H1 (cell line): ENCODE data around the gene SCN2B. TPM values are rescaled to one million over a fixed set of nuclear protein-coding genes. Genes with fewer than 3 reads are reported as not detected.

Source experiments
- CTCF ChIA-PET: fragments of 300-600 bp; sonication (Branson Sonifier 250); formaldehyde crosslinking; loops from one replicate; lab custom pipeline; 2021; ENCODE audit not compliant: partially characterized antibody; lab: Charles Lee
- POLR2A ChIA-PET: fragments of 300-600 bp; sonication (Branson Sonifier 250); formaldehyde crosslinking; loops from one replicate; lab custom pipeline; 2021; ENCODE audit warnings: inconsistent platforms; ENCODE audit not compliant: partially characterized antibody; lab: Charles Lee
- DNase-seq, 2 experiments: peaks; one replicate each; pipeline versions ENCODE4 v3.0.0 to v3.0.0-alpha.2; 2010 to 2022; ENCODE audit warnings: low spot score in 2 of 2, low read depth in 1 of 2, mixed read lengths in 1 of 2
- FAIRE-seq: peaks from 2 replicates; lab custom pipeline; 2011; peaks lifted over from hg19 to GRCh38; lab: Jason Lieb, UNC
- H2AFZ ChIP-seq: 2 replicates; pipeline ENCODE4 v1.8.1; 2012; ENCODE audit warnings: low read length, inconsistent platforms
- H2AK5ac ChIP-seq: 2 replicates; pipeline ENCODE4 v1.6.1; 2013; ENCODE audit warnings: low read depth, low read length
- H2BK120ac ChIP-seq: replicated peaks from 2 replicates; pipeline ENCODE3; 2013; ENCODE audit warnings: low read depth, low read length, inconsistent platforms
- H2BK12ac ChIP-seq: 2 replicates; pipeline ENCODE4 v1.6.1; 2013; ENCODE audit warnings: low read depth, low read length
- H2BK15ac ChIP-seq: 2 replicates; pipeline ENCODE4 v1.6.1; 2013; ENCODE audit warnings: low read length
- H2BK20ac ChIP-seq: 2 replicates; pipeline ENCODE4 v1.6.1; 2013; ENCODE audit warnings: low read length
- H2BK5ac ChIP-seq: 2 replicates; pipeline ENCODE4 v1.6.1; 2013; ENCODE audit warnings: low read depth, low read length
- H3K14ac ChIP-seq: 2 replicates; pipeline ENCODE4 v1.6.1; 2013; ENCODE audit warnings: inconsistent platforms; ENCODE audit not compliant: insufficient read length
- H3K18ac ChIP-seq: 2 replicates; pipeline ENCODE4 v1.6.1; 2013; ENCODE audit warnings: low read length; ENCODE audit errors: extremely low read depth
- H3K23ac ChIP-seq: 2 replicates; pipeline ENCODE4 v1.6.1; 2013; ENCODE audit warnings: inconsistent platforms; ENCODE audit not compliant: insufficient read length
- H3K23me2 ChIP-seq: 2 replicates; pipeline ENCODE4 v1.6.1; 2013; ENCODE audit warnings: low read depth, low read length
- H3K27ac ChIP-seq: 2 replicates; pipeline ENCODE4 v1.6.1; 2011; ENCODE audit warnings: low read depth, low read length, inconsistent platforms
- H3K27me3 ChIP-seq, 4 experiments: replicated peaks in 1 of 4; 1 replicate in 1 of 4; 2 replicates in 3 of 4; pipeline versions ENCODE4 v1.6.1 to v1.8.1; 2011 to 2013; ENCODE audit warnings: low read length in 3 of 4, mild to moderate bottlenecking in 3 of 4, inconsistent platforms in 2 of 4, mixed read lengths in 2 of 4, moderate library complexity in 1 of 4; ENCODE audit not compliant: control insufficient read depth in 3 of 4, insufficient read depth in 3 of 4; ENCODE audit errors: extremely low read depth in 1 of 4
- H3K36me3 ChIP-seq, 4 experiments: 2 replicates each; pipeline versions ENCODE4 v1.6.1 to v1.8.1; 2011 to 2013; ENCODE audit warnings: mild to moderate bottlenecking in 4 of 4, low read length in 3 of 4, moderate library complexity in 2 of 4, control low read depth in 1 of 4, inconsistent platforms in 1 of 4; ENCODE audit not compliant: insufficient read depth in 4 of 4, control insufficient read depth in 2 of 4
- H3K4ac ChIP-seq: replicated peaks from 2 replicates; pipeline ENCODE3; 2013; ENCODE audit warnings: low read length, low read depth, mixed read lengths, inconsistent platforms; ENCODE audit not compliant: insufficient read length
- H3K4me1 ChIP-seq, 4 experiments: replicated peaks in 1 of 4; 1 replicate in 1 of 4; 2 replicates in 3 of 4; pipeline versions ENCODE4 v1.6.1 to v1.8.1; 2011 to 2013; ENCODE audit warnings: low read length in 3 of 4, inconsistent platforms in 2 of 4, mixed read lengths in 1 of 4; ENCODE audit not compliant: insufficient read depth in 4 of 4, control insufficient read depth in 3 of 4
- H3K4me2 ChIP-seq, 2 experiments: 2 replicates each; pipeline versions ENCODE4 v1.6.1 to v1.8.1; 2011 to 2013; ENCODE audit warnings: low read depth in 2 of 2, low read length in 2 of 2, control low read depth in 1 of 2, inconsistent platforms in 1 of 2, mild to moderate bottlenecking in 1 of 2; ENCODE audit not compliant: insufficient read depth in 1 of 2
- H3K4me3 ChIP-seq, 4 experiments: fragments of 200-600, 300-600 bp in 1 of 4; sonication (generic), shearing (Covaris generic), sonication (Bioruptor Twin) in 1 of 4; 2 replicates each; pipeline versions ENCODE4 v1.5.1 to v1.8.1; 2011 to 2016; ENCODE audit warnings: low read length in 4 of 4, low read depth in 3 of 4, control low read depth in 2 of 4, inconsistent platforms in 2 of 4, mild to moderate bottlenecking in 2 of 4, mixed read lengths in 1 of 4, moderate library complexity in 1 of 4; ENCODE audit not compliant: insufficient read depth in 2 of 4; ENCODE audit errors: extremely low read depth in 1 of 4
- H3K56ac ChIP-seq: replicated peaks from 2 replicates; pipeline ENCODE3; 2013; ENCODE audit warnings: low read depth, mild to moderate bottlenecking, mixed read lengths, low read length, inconsistent platforms; ENCODE audit not compliant: insufficient read length
- H3K79me1 ChIP-seq: 2 replicates; pipeline ENCODE4 v1.6.1; 2013; ENCODE audit warnings: low read depth, low read length, control low read depth
- H3K79me2 ChIP-seq, 2 experiments: 2 replicates each; pipeline versions ENCODE4 v1.6.1 to v1.8.1; 2012 to 2013; ENCODE audit warnings: low read length in 2 of 2, mild to moderate bottlenecking in 2 of 2, inconsistent platforms in 1 of 2; ENCODE audit not compliant: insufficient read depth in 2 of 2, control insufficient read depth in 1 of 2
- H3K9ac ChIP-seq, 4 experiments: replicated peaks in 1 of 4; 1 replicate in 1 of 4; 2 replicates in 3 of 4; pipeline versions ENCODE4 v1.6.1 to v1.8.1; 2011 to 2013; ENCODE audit warnings: low read depth in 3 of 4, low read length in 3 of 4, control low read depth in 2 of 4, mild to moderate bottlenecking in 2 of 4, moderate library complexity in 2 of 4, inconsistent platforms in 1 of 4; ENCODE audit errors: extremely low read depth in 1 of 4
- H3K9me3 ChIP-seq, 2 experiments: 2 replicates each; pipeline versions ENCODE4 v1.6.1 to v1.8.1; 2012 to 2013; ENCODE audit warnings: mild to moderate bottlenecking in 2 of 2, moderate library complexity in 2 of 2, control low read depth in 1 of 2, inconsistent platforms in 1 of 2, low read depth in 1 of 2, low read length in 1 of 2, mixed read lengths in 1 of 2; ENCODE audit not compliant: insufficient read depth in 2 of 2
- H4K20me1 ChIP-seq, 2 experiments: replicated peaks in 1 of 2; 2 replicates each; pipeline versions ENCODE3 to v1.8.1; 2011 to 2013; ENCODE audit warnings: inconsistent platforms in 2 of 2, low read length in 2 of 2, mild to moderate bottlenecking in 1 of 2; ENCODE audit not compliant: insufficient read depth in 2 of 2, control insufficient read depth in 1 of 2
- H4K5ac ChIP-seq: 2 replicates; pipeline ENCODE4 v1.6.1; 2013; ENCODE audit warnings: low read length, low read depth, mixed read lengths, inconsistent platforms; ENCODE audit not compliant: insufficient read length
- H4K8ac ChIP-seq: 2 replicates; pipeline ENCODE4 v1.8.0; 2013; ENCODE audit warnings: mild to moderate bottlenecking, moderate library complexity, low read length, inconsistent platforms; ENCODE audit not compliant: insufficient read depth; ENCODE audit errors: extremely low read depth
- H4K91ac ChIP-seq: replicated peaks from 2 replicates; pipeline ENCODE3; 2013; ENCODE audit warnings: low read length, mixed read lengths, inconsistent platforms; ENCODE audit not compliant: insufficient read length
- ASH2L ChIP-seq: fragments of 200-600, 300-600 bp; sonication (generic); IDR thresholded peaks from one replicate; pipeline ENCODE4 v1.7.1; 2017; ENCODE audit warnings: low read length
- CHD1 ChIP-seq: IDR thresholded peaks from 2 replicates; pipeline ENCODE4 v1.6.1; 2012; ENCODE audit warnings: low read depth, low read length, improper control_type of control experiment
- EP300 ChIP-seq, 2 experiments: IDR thresholded peaks; 1 replicate in 1 of 2; 2 replicates in 1 of 2; pipeline ENCODE4 v1.6.1; 2011 to 2012; ENCODE audit warnings: low read depth in 2 of 2, low read length in 2 of 2, mild to moderate bottlenecking in 2 of 2, borderline replicate concordance in 1 of 2, inconsistent platforms in 1 of 2, moderate library complexity in 1 of 2
- POLR2A ChIP-seq, 2 experiments: IDR thresholded peaks; 1 replicate in 1 of 2; 2 replicates in 1 of 2; pipeline ENCODE4 v1.6.1; 2011; ENCODE audit warnings: low read depth in 2 of 2, low read length in 2 of 2, mild to moderate bottlenecking in 2 of 2; ENCODE audit errors: control extremely low read depth in 1 of 2
- RBBP5 ChIP-seq: IDR thresholded peaks from 2 replicates; pipeline ENCODE4 v1.7.1; 2012; ENCODE audit warnings: low read depth, mild to moderate bottlenecking, inconsistent platforms, low read length, moderate library complexity, borderline replicate concordance
- SIRT6 ChIP-seq: IDR thresholded peaks from one replicate; pipeline ENCODE4 v1.7.1; 2012; ENCODE audit warnings: low read length, inconsistent platforms
- TEAD4 ChIP-seq: IDR thresholded peaks from 2 replicates; pipeline ENCODE4 v1.6.1; 2012; ENCODE audit warnings: low read depth, low read length, inconsistent platforms, mixed read lengths
- ZNF274 ChIP-seq: IDR thresholded peaks from 2 replicates; pipeline ENCODE4 v1.7.0; 2012; ENCODE audit warnings: low read length, borderline replicate concordance; ENCODE audit errors: extremely low read depth
- WGBS, 2 experiments: shearing (Covaris generic) in 1 of 2; methylation state at CpG; one replicate each; pipeline versions ENCODE4 v1.1.6 to v1.1.7; 2013 to 2015; ENCODE audit warnings: low lambda C conversion rate in 2 of 2, mixed read lengths in 2 of 2, inconsistent platforms in 1 of 2, low coverage in 1 of 2, missing lambda C conversion rate in 1 of 2; ENCODE audit not compliant: insufficient replicate concordance in 2 of 2, insufficient coverage in 1 of 2, insufficient read length in 1 of 2; ENCODE audit errors: extremely low coverage in 1 of 2, missing lambda C conversion rate in 1 of 2; 5-methylcytosine and 5-hydroxymethylcytosine counted together
- polyA plus RNA-seq, 7 experiments: library from polyadenylated mRNA; depleted of rRNA in 3 of 7; stranded (reverse) in 5 of 7; unstranded in 2 of 7; fragments of >200 nt in 5 of 7; fragments of 200-250 nt in 2 of 7; gene quantifications; 1 replicate in 5 of 7; 2 replicates in 1 of 7; 4 replicates in 1 of 7; pipeline versions ENCODE4 v1.2.1 to v1.2.3, GENCODE V29; 2011 to 2013; ENCODE audit warnings: missing spikeins in 2 of 7, mixed read lengths in 2 of 7
- total RNA-seq: library from RNA; stranded (reverse); fragmentation: NEBNext Ultra II Directional; extraction: Animal tissue kit (Norgen Biotek cat#: 25700); gene quantifications from 2 replicates; pipeline ENCODE4 v1.2.1, GENCODE V29; 2021
- TF ChIP-seq, protein P1 (sequence below): IDR thresholded peaks from 2 replicates; pipeline ENCODE4 v1.6.1; 2011; ENCODE audit warnings: low read depth, mild to moderate bottlenecking, low read length; ENCODE audit not compliant: insufficient read depth
- TF ChIP-seq, protein P2 (sequence below): IDR thresholded peaks from 2 replicates; pipeline ENCODE4 v1.6.1; 2012; ENCODE audit warnings: inconsistent platforms

SCN2B gene
- total and polyA plus RNA-seq, 2 of the 8 experiments (the other 6 are each of a cell fraction or from before 2014, with no cell fraction given), result 0.14 to 0.24 TPM

DNA sequence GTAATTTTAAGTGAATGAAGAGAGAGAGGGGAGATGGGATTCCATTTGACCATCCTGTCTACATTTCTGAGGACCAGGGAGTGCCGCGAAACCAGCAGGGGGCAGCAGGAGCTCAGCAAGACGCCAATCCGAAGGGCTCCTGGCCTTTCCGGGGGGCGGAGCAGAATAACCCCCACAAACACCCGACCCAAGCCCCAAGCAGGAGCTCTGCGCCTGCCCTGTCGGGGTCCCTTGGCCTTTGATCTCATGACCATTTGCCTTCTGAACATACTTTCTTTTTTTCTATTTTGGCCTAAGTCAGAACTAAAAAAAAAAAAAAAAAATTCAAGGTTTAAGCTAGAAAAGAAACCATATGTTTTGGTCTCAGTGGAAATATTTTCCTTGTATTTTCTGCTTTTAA lies 21.9 kb upstream of the SCN2B start:
- Histone ChIP-seq H3K79me2 (no peaks in the 10 kb centered on the region), H2BK5ac (no peak overlapping the region), H3K23me2 (no peaks in the 10 kb centered on the region; the same call in 1 of the 2 replicates), H2BK20ac (no peak overlapping the region), H3K9me3 (no peaks in the 10 kb centered on the region), H3K9ac (no peak overlapping the region), H3K36me3 (no peaks in the 10 kb centered on the region), H3K27ac (no peak overlapping the region), H3K4me2 (no peak overlapping the region), H3K56ac (no peak overlapping the region), H3K4me3 (no peak overlapping the region), H4K91ac (no peak overlapping the region), H2BK120ac (no peak overlapping the region), H2BK15ac (no peak overlapping the region), H3K79me1 (no peaks in the 10 kb centered on the region), H2BK12ac (no peak overlapping the region), H2AFZ (peak overlapping the region; percentile 68), H4K5ac (no peak overlapping the region), H3K4ac (no peak overlapping the region), H2AK5ac (no peak overlapping the region), H4K8ac (no peak overlapping the region), H3K23ac (no peak overlapping the region), H3K27me3 (no peaks in the 10 kb centered on the region), H4K20me1 (no peaks in the 10 kb centered on the region), H3K14ac (no peak overlapping the region), H3K18ac (no peak overlapping the region), H3K4me1 (peaks cover 2 to 14% (median 4%) of the 10 kb centered on the region in 4 experiments; a peak in 5 of 7 replicates)
- WGBS, 2 experiments, result 4% methylated on average over 9 of the region's 9 CpGs; no CpG with 5 or more reads in 1 of the 2 experiments
- ChIA-PET POLR2A (interaction anchor here (0.7 to 0.9 kb wide), 2 partner anchors 9 to 167 kb away, joined by 3 to 4 read pairs; no protein-coding TSS in a partner anchor), CTCF (interaction anchor here (0.6 to 3.3 kb wide), 48 partner anchors 10 to 365 kb away, joined by 3 to 38 read pairs (median 4); partner anchors contain the start of gene MPZL3)
- FAIRE-seq (peak; percentile 13), DNase-seq (peak; percentile 33 to 85)
- no peak for TF ChIP-seq CHD1
- TF ChIP-seq, protein P1, sequence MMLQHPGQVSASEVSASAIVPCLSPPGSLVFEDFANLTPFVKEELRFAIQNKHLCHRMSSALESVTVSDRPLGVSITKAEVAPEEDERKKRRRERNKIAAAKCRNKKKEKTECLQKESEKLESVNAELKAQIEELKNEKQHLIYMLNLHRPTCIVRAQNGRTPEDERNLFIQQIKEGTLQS, result 0 out of 2 replicates have a peak, but pooled peaks have one; percentile 2
- TF ChIP-seq ASH2L, result no peak
- TF ChIP-seq EP300 (IDR thresholded peaks at IDR 0.05; ENCODE audit: borderline replicate concordance in 1 of 2, low read depth in 2 of 2, low read length in 2 of 2), result no peak
- no peak for TF ChIP-seq POLR2A (IDR thresholded peaks at IDR 0.05; ENCODE audit: control extremely low read depth in 1 of 2, low read depth in 2 of 2, low read length in 2 of 2)
- TF ChIP-seq, protein P2, sequence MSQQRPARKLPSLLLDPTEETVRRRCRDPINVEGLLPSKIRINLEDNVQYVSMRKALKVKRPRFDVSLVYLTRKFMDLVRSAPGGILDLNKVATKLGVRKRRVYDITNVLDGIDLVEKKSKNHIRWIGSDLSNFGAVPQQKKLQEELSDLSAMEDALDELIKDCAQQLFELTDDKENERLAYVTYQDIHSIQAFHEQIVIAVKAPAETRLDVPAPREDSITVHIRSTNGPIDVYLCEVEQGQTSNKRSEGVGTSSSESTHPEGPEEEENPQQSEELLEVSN, result no peak
- TF ChIP-seq RBBP5, result no peak
- no peak for TF ChIP-seq ZNF274
- 0 out of 2 replicates have a peak, but pooled peaks have one; percentile 4 for TF ChIP-seq TEAD4
- TF ChIP-seq SIRT6, result no peak
